Suppressor macrophage treated with lipopolysaccharide for 4 hours (primary cell): ENCODE data around the gene MRPL49.
"Not testable (repeated sequence)": the region's sequence is repeated elsewhere in the genome, so short reads cannot be mapped to it uniquely, and the experiment has no call there.

ENCODE experiments used
- DNase-seq: peaks from one replicate; pipeline ENCODE4 v3.0.0-alpha.2; 2020

The MRPL49 gene

DNA sequence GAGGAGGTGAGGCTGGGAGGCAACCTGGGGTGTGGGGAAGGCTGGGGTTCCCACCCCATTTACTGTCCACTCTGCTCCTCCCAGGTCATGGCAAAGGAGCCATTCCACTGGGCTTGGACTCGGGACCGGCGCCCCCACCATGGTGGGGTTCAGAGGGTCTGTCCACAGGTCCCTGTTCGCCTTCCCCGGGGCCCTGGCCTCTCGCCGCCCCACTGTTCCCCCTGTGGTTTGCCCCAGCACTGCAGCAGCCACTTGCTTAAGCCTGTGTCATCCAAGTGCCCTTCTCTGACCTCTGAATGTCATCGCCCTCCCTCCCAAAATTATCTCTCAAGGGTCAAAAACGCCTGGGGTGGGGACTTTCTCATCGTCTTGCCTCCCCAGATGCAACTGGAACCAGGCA lies 50.5 kb downstream of the MRPL49 start:
- DNase-seq: no peak

DNA sequence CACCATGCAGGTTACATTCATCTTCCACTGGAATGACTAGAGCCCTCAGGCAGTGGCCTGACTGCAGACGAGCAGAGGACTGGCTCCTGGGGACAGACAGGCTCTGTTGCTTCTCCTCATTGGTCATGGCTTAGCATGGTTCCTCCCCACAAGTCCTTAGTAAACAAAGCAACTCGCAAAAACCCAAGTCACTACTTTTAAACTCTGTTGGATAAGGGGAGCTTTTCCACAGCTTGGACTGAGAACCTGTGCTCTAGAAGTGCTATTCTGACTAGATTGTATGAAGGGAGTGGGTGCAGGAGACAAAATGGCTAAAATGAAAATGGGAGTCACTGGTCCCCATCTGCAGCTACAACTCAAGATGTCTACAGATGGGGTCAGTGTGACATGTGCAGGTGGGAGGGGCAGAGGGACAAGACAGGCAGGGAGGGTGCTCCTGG lies 52.5 kb downstream of the MRPL49 start:
- DNase-seq: not testable (repeated sequence)
